ENCODE results near the gene DNAJB1.
"Not testable (repeated sequence)": the region's sequence is repeated elsewhere in the genome, so short reads cannot be mapped to it uniquely, and the experiment has no call there.

DNAJB1 gene

GRCh38 chr19:14542711-14543328 is 24.6 kb upstream of the DNAJB1 start:
- no peak for TF ChIP-seq PAX5 (IDR thresholded peaks at IDR 0.05; ENCODE audit: insufficient read depth, low read length, severe bottlenecking)
- no peak for TF ChIP-seq SPI1 (IDR thresholded peaks at IDR 0.05; ENCODE audit: low read depth, low read length)
- TF ChIP-seq POLR2A (IDR thresholded peaks at IDR 0.05; ENCODE audit: low read depth, low read length) = no peak
- TF ChIP-seq TAF1 (IDR thresholded peaks at IDR 0.05; ENCODE audit: low read depth, low read length) = no peak
- TF ChIP-seq POLR2AphosphoS5 (IDR thresholded peaks at IDR 0.05; ENCODE audit: low read depth, low read length) = no peak
- TF ChIP-seq POU2F2 (IDR thresholded peaks at IDR 0.05; ENCODE audit: low read depth, low read length) = no peak
- FAIRE-seq (no peak), DNase-seq (ENCODE audit: insufficient read length, low spot score) (no peak)

- FAIRE-seq; DNase-seq (ENCODE audit: insufficient read length, low spot score): not testable (repeated sequence)
Observed at GRCh38 chr19:14541979-14542378, 23.8 kb upstream of the DNAJB1 start.

DNA sequence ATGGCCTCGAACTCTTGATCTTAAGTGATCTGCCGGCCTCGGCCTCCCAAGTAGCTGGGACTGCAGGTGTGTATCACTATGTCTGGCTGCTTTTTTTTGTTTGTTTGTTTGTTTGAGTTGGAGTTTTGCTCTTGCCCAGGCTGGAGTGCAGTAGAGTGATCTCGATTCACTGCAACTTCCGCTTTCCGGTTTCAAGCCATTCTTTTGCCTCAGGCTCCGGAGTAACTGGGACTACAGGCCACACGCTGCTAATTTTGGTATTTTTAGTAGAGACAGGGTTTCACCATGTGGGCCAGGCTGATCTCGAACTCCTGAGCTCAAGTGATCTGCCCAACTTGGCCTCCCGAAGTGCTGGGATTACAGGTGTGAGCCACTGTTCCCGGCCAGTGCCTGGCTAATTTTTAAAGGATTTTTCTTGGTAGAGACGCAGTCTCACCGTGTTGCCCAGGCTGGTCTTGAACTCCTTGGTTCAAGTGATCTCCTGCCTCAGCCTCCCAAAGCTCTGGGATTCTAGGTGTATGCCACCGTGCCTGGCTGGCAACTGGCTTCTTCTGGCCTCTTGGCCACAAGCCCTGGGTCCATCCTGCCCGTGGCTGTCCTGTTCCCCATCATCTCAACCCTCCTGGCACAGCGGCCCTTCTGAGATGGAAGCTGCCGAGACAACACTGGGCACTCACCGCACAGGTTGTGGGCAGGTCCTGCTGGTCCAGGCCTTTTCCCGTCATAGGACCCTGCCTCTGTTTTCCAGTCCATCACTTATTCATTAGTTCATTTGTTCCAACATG is 22.7 kb upstream of the DNAJB1 start:
- no peak for TF ChIP-seq TAF1 (IDR thresholded peaks at IDR 0.05; ENCODE audit: low read depth, low read length)
- TF ChIP-seq POU2F2 (IDR thresholded peaks at IDR 0.05; ENCODE audit: low read depth, low read length) = no peak
- no peak for TF ChIP-seq SPI1 (IDR thresholded peaks at IDR 0.05; ENCODE audit: low read depth, low read length)
- no peak for TF ChIP-seq POLR2AphosphoS5 (IDR thresholded peaks at IDR 0.05; ENCODE audit: low read depth, low read length)
- no peak for TF ChIP-seq POLR2A (IDR thresholded peaks at IDR 0.05; ENCODE audit: low read depth, low read length)
- TF ChIP-seq PAX5 (IDR thresholded peaks at IDR 0.05; ENCODE audit: insufficient read depth, low read length, severe bottlenecking) = no peak
- FAIRE-seq (no peak), DNase-seq (ENCODE audit: insufficient read length, low spot score) (no peak)

- FAIRE-seq (no peak), DNase-seq (ENCODE audit: insufficient read length, low spot score) (no peak)
- TF ChIP-seq TAF1 (IDR thresholded peaks at IDR 0.05; ENCODE audit: low read depth, low read length) (no peak), POLR2AphosphoS5 (IDR thresholded peaks at IDR 0.05; ENCODE audit: low read depth, low read length) (no peak), POU2F2 (IDR thresholded peaks at IDR 0.05; ENCODE audit: low read depth, low read length) (no peak), PAX5 (IDR thresholded peaks at IDR 0.05; ENCODE audit: insufficient read depth, low read length, severe bottlenecking) (no peak), POLR2A (IDR thresholded peaks at IDR 0.05; ENCODE audit: low read depth, low read length) (no peak), SPI1 (IDR thresholded peaks at IDR 0.05; ENCODE audit: low read depth, low read length) (no peak)
Observed at GRCh38 chr19:14536926-14537692, 18.9 kb upstream of the DNAJB1 start.

DNA sequence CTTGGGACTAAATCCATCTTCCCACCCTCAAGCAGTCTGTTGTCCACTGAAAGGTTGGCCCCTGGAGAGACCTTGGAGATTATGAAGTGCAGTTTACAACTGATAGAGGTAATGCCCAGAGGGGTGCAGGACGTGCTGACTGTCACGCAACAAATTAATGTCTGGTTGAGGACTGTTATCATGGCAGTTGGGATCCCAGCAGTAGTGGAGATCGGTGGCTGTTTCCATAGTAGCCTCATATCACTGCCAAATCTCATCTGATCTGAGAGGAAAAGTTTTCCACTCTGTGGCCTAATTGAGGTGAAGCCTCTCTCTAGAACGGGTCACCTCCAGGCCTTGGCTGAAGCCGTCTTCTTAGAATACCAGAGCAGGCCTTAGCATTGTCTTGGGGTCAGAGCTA is 15.3 kb upstream of the DNAJB1 start:
- FAIRE-seq (no peak), DNase-seq (ENCODE audit: insufficient read length, low spot score) (no peak)
- TF ChIP-seq POU2F2 (IDR thresholded peaks at IDR 0.05; ENCODE audit: low read depth, low read length) = no peak
- no peak for TF ChIP-seq TAF1 (IDR thresholded peaks at IDR 0.05; ENCODE audit: low read depth, low read length)
- no peak for TF ChIP-seq POLR2A (IDR thresholded peaks at IDR 0.05; ENCODE audit: low read depth, low read length)
- no peak for TF ChIP-seq POLR2AphosphoS5 (IDR thresholded peaks at IDR 0.05; ENCODE audit: low read depth, low read length)
- no peak for TF ChIP-seq SPI1 (IDR thresholded peaks at IDR 0.05; ENCODE audit: low read depth, low read length)
- no peak for TF ChIP-seq PAX5 (IDR thresholded peaks at IDR 0.05; ENCODE audit: insufficient read depth, low read length, severe bottlenecking)

DNA sequence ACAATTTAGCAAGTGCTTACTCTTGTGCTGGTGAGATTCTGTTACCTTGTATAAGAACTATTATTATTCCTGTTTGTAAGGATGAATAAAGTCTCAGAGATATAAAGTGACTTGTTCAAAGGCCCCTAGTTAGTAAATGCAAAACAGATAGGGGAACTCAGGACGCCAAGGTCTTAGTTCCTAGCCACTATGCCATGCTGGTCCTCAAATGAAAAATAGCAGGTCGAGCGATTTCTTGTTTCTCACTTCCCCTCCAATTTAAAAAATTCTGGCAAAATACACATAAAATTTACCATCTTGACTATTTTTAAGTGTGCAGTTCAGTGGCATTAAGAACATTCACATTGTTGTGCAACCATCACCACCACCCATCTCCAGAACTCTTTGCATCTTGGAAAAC is 12.3 kb upstream of the DNAJB1 start:
- TF ChIP-seq SPI1 (IDR thresholded peaks at IDR 0.05; ENCODE audit: low read depth, low read length) (peak; percentile 69), POU2F2 (IDR thresholded peaks at IDR 0.05; ENCODE audit: low read depth, low read length) (no peak)
- no peak for DNase-seq (ENCODE audit: insufficient read length, low spot score)
- no peak for FAIRE-seq

- FAIRE-seq (no peak), DNase-seq (ENCODE audit: insufficient read length, low spot score) (no peak)
- no peak for TF ChIP-seq TAF1 (IDR thresholded peaks at IDR 0.05; ENCODE audit: low read depth, low read length)
Observed at GRCh38 chr19:14530005-14530348, 11.8 kb upstream of the DNAJB1 start.

DNA sequence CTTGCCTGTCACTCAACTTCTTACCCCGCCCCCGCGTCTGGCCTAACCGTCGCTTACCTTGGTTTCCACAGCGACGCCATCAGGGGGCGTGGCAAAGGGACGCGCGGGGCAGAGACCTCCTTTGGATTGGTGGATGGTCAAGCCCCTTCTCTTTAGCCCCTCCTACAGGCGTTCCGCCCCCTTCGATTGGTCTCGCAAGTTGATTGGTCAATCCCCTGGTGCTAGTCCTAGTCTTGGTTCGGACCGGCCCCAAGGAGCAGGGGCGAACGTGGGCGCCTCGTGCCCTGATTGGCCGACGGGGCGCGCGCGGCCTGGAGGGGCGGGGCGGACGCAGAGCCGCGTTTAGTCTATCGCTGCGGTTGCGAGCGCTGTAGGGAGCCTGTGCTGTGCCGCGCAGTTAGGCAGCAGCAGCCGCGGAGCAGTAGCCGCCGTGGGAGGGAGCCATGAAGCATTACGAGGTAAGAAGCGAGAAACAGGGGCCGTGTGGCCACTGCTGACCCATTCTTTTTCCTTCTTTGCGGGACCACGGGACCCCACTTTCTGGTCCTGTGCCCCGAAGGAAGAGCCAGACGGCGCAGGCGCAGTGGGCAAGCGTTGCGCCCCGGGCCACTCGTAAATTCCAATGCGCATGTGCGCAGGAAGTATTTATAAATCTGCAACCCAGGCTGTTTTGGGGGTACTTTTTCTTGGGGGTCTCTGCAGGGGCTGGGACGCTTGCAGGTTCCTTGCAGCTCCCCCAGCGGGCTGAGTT is 11.2 kb upstream of the DNAJB1 start, which contains the start of gene TECR:
TECR (plus strand) TSS at position 341 of the 751 bp plus-strand sequence; CDS start at position 444, 103 bp downstream.
- FAIRE-seq = peak; percentile 99

DNA sequence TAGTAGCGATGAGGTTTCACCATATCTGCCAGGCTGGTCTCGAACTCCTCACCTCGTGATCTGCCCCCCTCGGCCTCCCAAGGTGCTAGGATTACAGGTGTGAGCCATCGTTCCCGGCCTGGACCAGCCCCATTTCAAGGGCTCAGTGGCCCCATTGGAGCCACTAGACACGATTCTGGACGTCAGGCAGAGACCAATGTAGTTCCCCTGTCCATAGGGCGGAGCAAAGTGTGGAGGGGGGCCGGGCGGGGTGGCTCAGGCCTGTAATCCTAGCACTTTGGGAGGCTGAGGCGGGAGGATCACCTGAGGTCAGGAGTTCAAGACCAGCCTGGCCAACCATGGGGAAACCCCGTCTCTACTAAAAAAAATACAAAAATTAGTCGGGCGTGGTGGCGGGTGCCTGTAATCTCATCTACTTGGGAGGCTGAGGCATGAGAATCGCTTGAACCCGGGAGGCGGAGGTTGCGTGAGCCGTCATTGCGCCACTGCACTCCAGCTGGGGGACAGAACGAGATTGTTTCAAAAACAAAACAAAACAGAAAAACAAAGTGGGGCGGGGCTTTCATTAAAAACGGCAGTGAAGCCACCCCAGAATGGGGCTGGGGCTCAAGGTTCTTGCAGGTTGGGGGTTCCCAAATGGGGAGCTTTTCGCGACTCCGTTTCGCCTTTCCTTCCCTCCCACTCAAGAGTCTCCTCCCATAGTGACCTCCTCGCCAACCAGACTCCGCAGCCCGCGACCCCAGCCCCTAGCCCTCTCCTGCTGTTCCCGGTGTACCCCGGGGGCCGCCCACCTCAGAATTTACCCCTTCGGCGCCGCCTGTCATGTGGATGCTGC is 10.4 kb upstream of the DNAJB1 start:
- TF ChIP-seq PAX5 (IDR thresholded peaks at IDR 0.05; ENCODE audit: insufficient read depth, low read length, severe bottlenecking) (no peak), POLR2AphosphoS5 (IDR thresholded peaks at IDR 0.05; ENCODE audit: low read depth, low read length) (no peak), TAF1 (IDR thresholded peaks at IDR 0.05; ENCODE audit: low read depth, low read length) (no peak), POLR2A (IDR thresholded peaks at IDR 0.05; ENCODE audit: low read depth, low read length) (no peak), SPI1 (IDR thresholded peaks at IDR 0.05; ENCODE audit: low read depth, low read length) (no peak), POU2F2 (IDR thresholded peaks at IDR 0.05; ENCODE audit: low read depth, low read length) (no peak)
- no peak for DNase-seq (ENCODE audit: insufficient read length, low spot score)
- FAIRE-seq = no peak

More for the DNA sequence above, 11.2 kb upstream of the DNAJB1 start, which contains the start of gene TECR:
- TF ChIP-seq SPI1 (IDR thresholded peaks at IDR 0.05; ENCODE audit: low read depth, low read length) (no peak), POLR2AphosphoS5 (IDR thresholded peaks at IDR 0.05; ENCODE audit: low read depth, low read length) (peak; percentile 94), TAF1 (IDR thresholded peaks at IDR 0.05; ENCODE audit: low read depth, low read length) (peak; percentile 94), POLR2A (IDR thresholded peaks at IDR 0.05; ENCODE audit: low read depth, low read length) (peak; percentile 93), PAX5 (IDR thresholded peaks at IDR 0.05; ENCODE audit: insufficient read depth, low read length, severe bottlenecking) (no peak), POU2F2 (IDR thresholded peaks at IDR 0.05; ENCODE audit: low read depth, low read length) (no peak; the same call in 1 of the 2 replicates)
- peak; percentile 88 for DNase-seq (ENCODE audit: insufficient read length, low spot score)

Data from GM12891 (cell line).